IMR-90 (cell line): Measurements from ENCODE around the gene CDK14. TPM values are rescaled to one million over a fixed set of nuclear protein-coding genes. Genes with fewer than 3 reads are reported as not detected.

Experiments used
- ATAC-seq: fragments of 200-7000 bp; cut with Tn5 transposase; 2 replicates; pipeline ENCODE4 v1.9.1; 2020; ENCODE audit warnings: low read depth, mild to moderate bottlenecking, moderate library complexity
- BruUV-seq: library from RNA; stranded (reverse); fragments of 400-500 nt; replicated peaks from 2 replicates; lab custom pipeline; 2021; lab: Mats Ljungman, UMichigan
- CTCF ChIA-PET: fragments of 300-600 bp; formaldehyde crosslinking; extraction: SDS; loops from one replicate; lab custom pipeline; 2021; ENCODE audit warnings: antibody characterized with exemption; lab: Yijun Ruan, JAX
- POLR2A ChIA-PET: fragments of 300-600 bp; sonication (Branson Sonifier 250); formaldehyde crosslinking; loops from one replicate; lab custom pipeline; 2022; ENCODE audit warnings: antibody characterized with exemption; ENCODE audit not compliant: unreplicated experiment; lab: Charles Lee
- DNase-seq: peaks from one replicate; pipeline ENCODE4 v3.0.0; 2013
- H2AFZ ChIP-seq: replicated peaks from 2 replicates; pipeline ENCODE3; 2013; ENCODE audit warnings: low read length, mild to moderate bottlenecking; ENCODE audit not compliant: poor library complexity
- H2AK5ac ChIP-seq: 2 replicates; pipeline ENCODE4 v1.6.1; 2013; ENCODE audit warnings: low read depth, low read length, inconsistent platforms
- H2AK9ac ChIP-seq: replicated peaks from 2 replicates; pipeline ENCODE3; 2013; ENCODE audit warnings: mild to moderate bottlenecking, low read depth, low read length, moderate library complexity; ENCODE audit not compliant: poor library complexity
- H2BK120ac ChIP-seq: 2 replicates; pipeline ENCODE4 v1.6.1; 2013; ENCODE audit warnings: low read depth, low read length, inconsistent platforms
- H2BK15ac ChIP-seq: 3 replicates; pipeline ENCODE4 v1.6.1; 2013; ENCODE audit warnings: low read depth, low read length, inconsistent platforms
- H2BK20ac ChIP-seq: 2 replicates; pipeline ENCODE4 v1.6.1; 2013; ENCODE audit warnings: low read depth, mild to moderate bottlenecking, inconsistent platforms, low read length, moderate library complexity
- H2BK5ac ChIP-seq: 2 replicates; pipeline ENCODE4 v1.6.1; 2013; ENCODE audit warnings: mild to moderate bottlenecking, low read depth, low read length, inconsistent platforms; ENCODE audit not compliant: poor library complexity, severe bottlenecking
- H3K14ac ChIP-seq: replicated peaks from 2 replicates; pipeline ENCODE4 v1.6.1; 2013; ENCODE audit warnings: low read depth, low read length, inconsistent platforms
- H3K18ac ChIP-seq: 2 replicates; pipeline ENCODE4 v1.6.1; 2013; ENCODE audit warnings: low read depth, low read length, control low read depth
- H3K23ac ChIP-seq: 2 replicates; pipeline ENCODE4 v1.6.1; 2013; ENCODE audit warnings: low read depth, low read length, inconsistent platforms
- H3K27ac ChIP-seq: 2 replicates; pipeline ENCODE4 v1.5.1; 2013; ENCODE audit warnings: mild to moderate bottlenecking, control low read depth, low read length; ENCODE audit not compliant: insufficient read depth
- H3K27me3 ChIP-seq: 2 replicates; pipeline ENCODE4 v1.6.1; 2013; ENCODE audit warnings: low read length; ENCODE audit not compliant: control insufficient read depth, insufficient read depth
- H3K36me3 ChIP-seq: 2 replicates; pipeline ENCODE4 v1.6.1; 2013; ENCODE audit warnings: low read length, mixed read lengths; ENCODE audit not compliant: control insufficient read depth, insufficient read depth
- H3K4ac ChIP-seq: 2 replicates; pipeline ENCODE4 v1.6.1; 2013; ENCODE audit warnings: low read depth, low read length, inconsistent platforms
- H3K4me1 ChIP-seq: 2 replicates; pipeline ENCODE4 v1.6.1; 2013; ENCODE audit warnings: low read length, mixed read lengths; ENCODE audit not compliant: control insufficient read depth, insufficient read depth
- H3K4me2 ChIP-seq: 2 replicates; pipeline ENCODE4 v1.6.1; 2013; ENCODE audit warnings: low read depth, mild to moderate bottlenecking, control low read depth, low read length, moderate library complexity
- H3K4me3 ChIP-seq: 2 replicates; pipeline ENCODE4 v1.5.1; 2013; ENCODE audit warnings: low read depth, mild to moderate bottlenecking, control low read depth, low read length, moderate library complexity; ENCODE audit not compliant: insufficient read depth
- H3K56ac ChIP-seq: 2 replicates; pipeline ENCODE4 v1.6.1; 2013; ENCODE audit warnings: low read length, inconsistent platforms; ENCODE audit not compliant: insufficient read depth; ENCODE audit errors: extremely low read depth
- H3K79me1 ChIP-seq, 2 experiments: 2 replicates each; pipeline ENCODE4 v1.6.1; 2013; ENCODE audit warnings: low read length in 2 of 2, inconsistent platforms in 1 of 2, low read depth in 1 of 2
- H3K9ac ChIP-seq: 2 replicates; pipeline ENCODE4 v1.6.1; 2013; ENCODE audit warnings: low read depth, low read length, control low read depth
- H3K9me1 ChIP-seq: 2 replicates; pipeline ENCODE4 v1.6.1; 2013; ENCODE audit warnings: low read length, inconsistent platforms; ENCODE audit not compliant: insufficient read depth
- H3K9me3 ChIP-seq: 2 replicates; pipeline ENCODE4 v1.6.1; 2013; ENCODE audit warnings: low read length; ENCODE audit not compliant: control insufficient read depth, insufficient read depth
- H4K20me1 ChIP-seq: 2 replicates; pipeline ENCODE4 v1.6.1; 2013; ENCODE audit warnings: low read length, inconsistent platforms; ENCODE audit not compliant: insufficient read depth
- H4K5ac ChIP-seq: 2 replicates; pipeline ENCODE4 v1.6.1; 2013; ENCODE audit warnings: mild to moderate bottlenecking, low read depth, low read length, control low read depth
- H4K8ac ChIP-seq, 2 experiments: 2 replicates each; pipeline ENCODE4 v1.6.1; 2013; ENCODE audit warnings: low read depth in 2 of 2, low read length in 2 of 2, control low read depth in 1 of 2, inconsistent platforms in 1 of 2
- H4K91ac ChIP-seq: 2 replicates; pipeline ENCODE4 v1.6.1; 2013; ENCODE audit warnings: low read depth, low read length, inconsistent platforms; ENCODE audit not compliant: insufficient read depth
- CEBPB ChIP-seq: IDR thresholded peaks from 2 replicates; pipeline ENCODE4 v1.6.1; 2012; ENCODE audit warnings: low read depth, low read length, improper control_type of control experiment
- MAFK ChIP-seq: IDR thresholded peaks from 2 replicates; pipeline ENCODE4 v1.6.1; 2012; ENCODE audit warnings: low read depth, low read length, improper control_type of control experiment
- MXI1 ChIP-seq: IDR thresholded peaks from 2 replicates; pipeline ENCODE4 v1.6.1; 2012; ENCODE audit warnings: low read depth, mild to moderate bottlenecking, low read length, moderate library complexity, borderline replicate concordance
- RFX5 ChIP-seq: IDR thresholded peaks from 2 replicates; pipeline ENCODE4 v1.8.0; 2012; ENCODE audit warnings: low read depth, mild to moderate bottlenecking, low read length, moderate library complexity
- WGBS, 2 experiments: methylation state at CpG; one replicate each; pipeline versions ENCODE4 v1.1.5 to v1.1.7; 2013; ENCODE audit warnings: missing lambda C conversion rate in 2 of 2; ENCODE audit not compliant: insufficient read length in 1 of 2; ENCODE audit errors: extremely low coverage in 2 of 2; 5-methylcytosine and 5-hydroxymethylcytosine counted together
- dilution Hi-C: fragments of 300-500 bp; cut with HindIII; formaldehyde crosslinking; loops from one replicate; pipeline ENCODE4 v1.14.3; 2018; ENCODE audit warnings: low sequenced_read_pairs; ENCODE audit not compliant: unreplicated experiment
- in situ Hi-C: fragments of 300-500 bp; cut with MboI; formaldehyde crosslinking; loops from 3 replicates; pipeline ENCODE4 v1.14.3; 2019; ENCODE audit warnings: low sequenced_read_pairs, inconsistent platforms, mixed read lengths
- intact Hi-C: fragments of 100-400 bp; cut with micrococcal nuclease; formaldehyde crosslinking; loops from 2 replicates; pipeline ENCODE4 v1.10.0; 2022
- polyA plus RNA-seq, 3 experiments: library from polyadenylated mRNA; depleted of rRNA; stranded (reverse); fragments of >200 nt; gene quantifications; 2 replicates each; pipeline ENCODE4 v1.2.3, GENCODE V29; 2012; ENCODE audit warnings: low replicate concordance in 1 of 3
- total RNA-seq: library from RNA; depleted of rRNA; stranded (reverse); fragments of >200 nt; gene quantifications from 2 replicates; pipeline ENCODE4 v1.2.3, GENCODE V29; 2012

The CDK14 gene
- total and polyA plus RNA-seq, 2 of the 4 experiments (the other 2 are of a cell fraction), result 10.1 to 29.6 TPM

- 0% methylated on average over 1 of the region's 5 CpGs; no CpG with 5 or more reads in 1 of the 2 experiments for WGBS, 2 experiments
- no TSS peak for BruUV-seq
Measured at GRCh38 chr7:90824386-90825307, 228.5 kb downstream of the CDK14 start.

More at GRCh38 chr7:90824386-90825307, 228.5 kb downstream of the CDK14 start:
- ChIA-PET CTCF (no interaction called here), POLR2A (no interaction called here)
- dilution Hi-C loops (no loop called here), intact Hi-C loops (no loop called here), in situ Hi-C loops (no loop called here)
- no peak overlapping the region for H2BK15ac ChIP-seq
- peaks cover 3 to 6% of the 10 kb centered on the region in 2 experiments; a peak in 1 of 4 replicates for H3K79me1 ChIP-seq
- no peak overlapping the region for H3K56ac ChIP-seq
- H2BK5ac ChIP-seq, result peak overlapping the region; percentile 9
- H3K9ac ChIP-seq, result no peak overlapping the region
- no peak for TF ChIP-seq MXI1
- TF ChIP-seq RFX5, result no peak
- TF ChIP-seq MAFK, result peak; percentile 76
- TF ChIP-seq CEBPB, result peak; percentile 87
- no peak overlapping the region; the same call in 1 of the 2 replicates for H3K27ac ChIP-seq
- no peaks in the 10 kb centered on the region for H3K9me1 ChIP-seq
- H2AFZ ChIP-seq, result no peak overlapping the region
- no peak overlapping the region for H4K91ac ChIP-seq
- peak; percentile 73 for ATAC-seq
- H3K18ac ChIP-seq, result no peak overlapping the region
- H3K23ac ChIP-seq, result no peak overlapping the region
- peaks cover 3% of the 10 kb centered on the region; the same call in 1 of the 2 replicates for H3K4me1 ChIP-seq
- no peaks in the 10 kb centered on the region for H3K27me3 ChIP-seq
- H3K4me3 ChIP-seq, result no peak overlapping the region
- no peaks in the 10 kb centered on the region for H4K20me1 ChIP-seq
- no peak overlapping the region for H2AK9ac ChIP-seq
- no peaks in the 10 kb centered on the region for H3K36me3 ChIP-seq
- H4K5ac ChIP-seq, result no peak overlapping the region
- peaks cover 4% of the 10 kb centered on the region for H3K9me3 ChIP-seq
- no peak overlapping the region for H2BK20ac ChIP-seq
- H2BK120ac ChIP-seq, result no peak overlapping the region
- H3K4me2 ChIP-seq, result peak overlapping the region; percentile 40; the same call in 1 of the 2 replicates
- H2AK5ac ChIP-seq, result no peak overlapping the region
- peak; percentile 91 for DNase-seq
- H3K14ac ChIP-seq, result no peak overlapping the region
- peak overlapping the region in 1 of 2 experiments; percentile 22; a peak in 1 of 4 replicates for H4K8ac ChIP-seq
- no peak overlapping the region for H3K4ac ChIP-seq
